GM19193 (cell line): ENCODE data around the gene COL3A1.

Source experiments
- POLR2A ChIP-seq: IDR thresholded peaks from 4 replicates; pipeline ENCODE4 v1.6.1; 2011; ENCODE audit not compliant: insufficient read depth, insufficient read length; ENCODE audit errors: extremely low read depth

Gene COL3A1

DNA sequence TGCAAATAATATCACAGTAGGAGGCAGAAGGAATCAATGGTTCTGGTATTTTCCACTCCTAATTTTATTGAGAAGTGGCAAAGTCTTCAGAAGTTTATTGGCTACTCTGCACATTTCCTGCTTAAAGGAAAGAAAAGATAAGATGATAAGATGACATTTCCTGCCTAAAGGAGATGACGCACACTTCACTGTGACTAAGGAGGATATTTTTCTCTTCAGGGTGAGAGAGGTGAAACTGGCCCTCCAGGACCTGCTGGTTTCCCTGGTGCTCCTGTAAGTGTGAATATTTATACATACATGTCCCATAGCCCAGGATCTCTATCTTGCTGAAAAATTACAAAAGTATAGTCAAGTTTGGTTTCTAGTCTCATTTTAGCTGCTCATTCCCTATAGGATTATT is 27.9 kb downstream of the COL3A1 start:
- no peak for TF ChIP-seq POLR2A

DNA sequence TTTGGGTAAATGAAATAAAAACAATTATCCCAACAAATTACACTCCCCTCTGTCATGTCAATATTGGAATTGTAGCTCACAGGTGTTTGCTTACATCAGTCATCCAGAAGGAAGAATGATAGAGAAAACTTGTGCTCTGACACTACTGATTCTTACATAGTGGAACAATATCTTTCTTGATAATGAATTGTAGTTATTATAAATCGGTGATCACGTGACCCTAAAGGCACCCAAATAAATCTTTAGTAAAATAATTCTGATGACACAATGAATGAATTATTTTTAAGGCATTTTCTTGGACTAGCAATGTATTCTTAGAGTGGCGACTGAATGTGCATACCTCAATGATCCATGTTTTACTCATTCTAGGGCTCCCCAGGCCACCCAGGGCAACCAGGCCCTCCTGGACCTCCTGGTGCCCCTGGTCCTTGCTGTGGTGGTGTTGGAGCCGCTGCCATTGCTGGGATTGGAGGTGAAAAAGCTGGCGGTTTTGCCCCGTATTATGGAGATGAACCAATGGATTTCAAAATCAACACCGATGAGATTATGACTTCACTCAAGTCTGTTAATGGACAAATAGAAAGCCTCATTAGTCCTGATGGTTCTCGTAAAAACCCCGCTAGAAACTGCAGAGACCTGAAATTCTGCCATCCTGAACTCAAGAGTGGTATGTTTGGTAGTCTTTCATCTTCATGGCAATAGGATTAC is 34.5 kb downstream of the COL3A1 start:
- TF ChIP-seq POLR2A: no peak

DNA sequence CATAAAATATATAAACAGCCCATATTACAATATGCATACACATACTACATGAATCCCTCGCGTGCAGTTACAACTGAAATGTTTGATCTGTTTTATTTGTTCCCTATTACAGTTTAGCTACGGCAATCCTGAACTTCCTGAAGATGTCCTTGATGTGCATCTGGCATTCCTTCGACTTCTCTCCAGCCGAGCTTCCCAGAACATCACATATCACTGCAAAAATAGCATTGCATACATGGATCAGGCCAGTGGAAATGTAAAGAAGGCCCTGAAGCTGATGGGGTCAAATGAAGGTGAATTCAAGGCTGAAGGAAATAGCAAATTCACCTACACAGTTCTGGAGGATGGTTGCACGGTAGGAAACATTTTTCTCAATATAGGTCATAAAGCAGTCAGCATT is 36.4 kb downstream of the COL3A1 start:
- TF ChIP-seq POLR2A: no peak

DNA sequence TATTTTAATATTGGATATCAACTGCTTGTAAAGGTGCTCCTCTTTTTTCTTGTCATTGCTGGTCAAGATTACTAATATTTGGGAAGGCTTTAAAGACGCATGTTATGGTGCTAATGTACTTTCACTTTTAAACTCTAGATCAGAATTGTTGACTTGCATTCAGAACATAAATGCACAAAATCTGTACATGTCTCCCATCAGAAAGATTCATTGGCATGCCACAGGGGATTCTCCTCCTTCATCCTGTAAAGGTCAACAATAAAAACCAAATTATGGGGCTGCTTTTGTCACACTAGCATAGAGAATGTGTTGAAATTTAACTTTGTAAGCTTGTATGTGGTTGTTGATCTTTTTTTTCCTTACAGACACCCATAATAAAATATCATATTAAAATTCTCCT is 38.2 kb downstream of the COL3A1 start:
- TF ChIP-seq POLR2A: no peak

DNA sequence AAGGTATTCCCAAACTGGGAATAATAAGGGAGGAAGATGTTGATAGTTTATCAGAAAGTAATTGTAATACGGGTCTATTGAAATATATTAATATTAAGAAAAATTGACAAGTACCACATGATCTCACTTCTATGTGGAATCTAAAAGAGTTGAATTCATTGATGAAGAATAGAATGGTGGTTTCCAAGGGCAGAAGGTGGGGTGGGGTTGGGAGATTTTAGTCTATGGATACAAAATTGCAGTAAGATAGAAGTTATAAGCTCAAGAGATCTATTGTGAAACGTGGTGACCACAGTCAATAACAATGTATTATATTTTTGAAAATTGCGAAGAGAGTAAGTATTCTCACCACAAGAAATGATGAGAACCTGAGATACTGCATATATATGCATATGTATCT is 38.9 kb downstream of the COL3A1 start:
- TF ChIP-seq POLR2A: no peak

DNA sequence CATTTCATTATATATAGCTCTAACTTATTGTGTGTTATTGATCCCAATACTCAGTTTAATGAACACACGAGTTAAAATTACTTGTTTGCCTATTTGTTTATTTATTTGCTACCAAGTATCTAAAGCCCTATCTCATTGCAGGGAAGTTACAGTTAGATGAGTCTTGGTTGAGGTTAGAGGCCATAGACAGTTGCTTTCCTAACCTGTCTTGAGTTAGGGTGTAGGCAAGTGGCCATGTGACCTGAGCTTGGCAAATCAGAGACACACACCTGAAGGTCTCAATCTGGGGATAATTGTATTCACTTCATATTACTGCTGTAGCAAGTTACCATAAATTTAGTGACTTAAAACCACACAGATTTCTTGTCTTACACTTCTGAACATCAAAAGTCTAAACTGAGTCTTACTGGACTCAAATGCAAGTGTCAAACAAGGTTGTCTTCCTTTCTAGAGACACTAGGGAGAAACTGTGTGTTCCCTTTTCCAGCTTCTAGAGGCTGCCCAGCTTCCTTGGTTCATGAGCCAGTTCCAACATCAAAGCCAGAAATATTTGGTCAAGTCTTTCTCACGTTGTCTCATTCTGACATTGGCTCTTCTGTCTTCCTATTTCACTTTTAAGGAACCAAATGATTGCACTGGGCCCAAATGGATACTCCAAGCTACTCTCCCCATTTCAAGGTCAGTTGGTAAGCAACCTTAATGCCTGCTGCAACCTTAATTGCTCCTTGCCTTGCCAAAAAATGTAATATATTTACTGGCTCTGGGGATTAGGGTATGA is 39.7 kb downstream of the COL3A1 start:
- TF ChIP-seq POLR2A: no peak

DNA sequence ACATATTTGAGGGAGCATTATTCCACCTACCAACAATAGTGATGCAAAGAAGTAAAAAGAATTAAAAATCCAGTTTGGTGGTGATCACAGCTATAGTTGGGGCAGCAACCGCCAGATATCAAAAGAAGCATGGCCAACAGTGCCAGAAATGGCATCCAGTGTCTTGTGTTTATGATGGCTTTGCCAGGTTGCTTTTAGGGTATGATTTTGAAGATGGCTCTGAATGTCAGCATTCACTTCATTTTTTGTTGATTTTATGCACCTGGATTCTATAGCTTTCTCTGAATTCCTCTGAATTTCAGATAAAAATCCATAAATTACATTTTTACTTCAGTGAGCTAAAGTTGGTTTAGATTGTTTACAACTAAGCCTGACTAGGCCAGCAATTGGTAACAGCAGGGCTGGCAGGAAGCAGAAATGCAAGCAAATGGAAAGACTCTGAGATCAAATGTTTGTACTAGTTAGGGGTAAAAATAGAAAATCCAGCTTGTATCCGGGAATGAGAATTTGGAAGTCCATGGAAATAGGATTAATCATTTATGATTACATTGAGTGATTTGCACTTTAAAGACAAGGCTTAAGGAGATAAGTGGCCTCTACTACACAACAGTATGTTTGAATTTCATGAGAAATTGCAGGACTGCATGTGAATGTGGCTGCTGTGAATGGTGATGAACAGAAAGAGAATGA is 40.4 kb downstream of the COL3A1 start:
- no peak for TF ChIP-seq POLR2A

DNA sequence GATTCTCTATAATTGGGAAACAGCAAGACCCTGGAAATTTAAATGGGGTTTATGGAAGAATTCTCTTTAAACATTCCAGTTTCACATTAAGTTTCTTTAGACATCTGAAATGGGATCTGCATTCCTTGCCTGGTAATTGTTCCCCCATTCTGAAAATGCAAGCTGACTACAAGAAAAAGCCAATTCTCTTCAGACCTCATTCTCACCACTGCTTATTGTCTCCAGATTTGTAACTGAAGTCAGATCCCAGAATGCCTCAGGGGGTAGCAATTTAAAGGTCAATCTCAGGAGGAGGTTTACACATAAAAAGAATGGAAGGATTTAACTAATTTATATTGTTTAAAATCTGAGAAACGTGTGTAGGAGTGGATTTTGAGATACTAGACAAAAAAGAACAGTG is 41.2 kb downstream of the COL3A1 start:
- no peak for TF ChIP-seq POLR2A

DNA sequence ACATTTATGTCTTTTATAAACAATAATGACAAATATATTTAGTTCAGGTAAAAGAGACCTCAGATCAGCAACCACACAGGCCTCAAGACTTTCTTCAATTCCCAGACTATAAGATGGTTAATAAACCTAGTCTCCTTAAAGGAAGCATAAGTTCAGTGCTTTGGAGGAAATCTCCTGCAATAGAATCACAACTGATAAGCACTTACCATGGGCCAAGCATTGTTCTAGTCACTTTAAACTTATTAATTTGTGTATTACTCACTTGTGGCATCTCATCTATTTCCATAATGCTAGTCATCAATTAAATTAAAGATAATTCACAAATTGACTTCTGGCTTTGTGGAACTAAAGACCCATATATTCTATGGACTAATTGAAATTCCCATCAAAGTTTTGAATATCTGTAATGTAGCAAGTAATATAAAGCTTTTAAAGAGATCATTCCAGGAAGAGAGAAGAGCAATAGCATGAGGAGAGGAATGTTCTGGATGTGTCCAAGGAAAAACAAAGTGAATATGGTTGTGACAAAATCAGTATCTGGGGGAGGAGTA is 42.2 kb downstream of the COL3A1 start:
- TF ChIP-seq POLR2A: no peak

DNA sequence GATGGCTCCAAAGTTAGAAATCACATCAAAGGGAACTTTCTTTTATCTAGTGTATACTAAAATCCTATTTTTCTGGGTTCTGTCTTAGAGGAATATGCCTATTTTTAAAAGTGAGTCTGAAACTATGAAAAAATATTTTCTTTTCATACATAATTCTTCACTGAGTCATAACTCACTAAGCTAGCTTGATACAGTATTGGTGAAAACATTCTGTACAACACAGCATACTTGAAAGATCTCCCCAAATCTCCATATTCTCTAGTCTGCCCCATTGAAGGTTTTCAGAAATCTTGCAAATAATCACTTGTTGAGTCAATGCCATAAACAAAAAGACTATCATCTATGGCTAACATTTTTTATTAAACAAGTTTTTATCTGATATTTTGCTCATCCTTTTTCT is 44.5 kb downstream of the COL3A1 start:
- TF ChIP-seq POLR2A: no peak

DNA sequence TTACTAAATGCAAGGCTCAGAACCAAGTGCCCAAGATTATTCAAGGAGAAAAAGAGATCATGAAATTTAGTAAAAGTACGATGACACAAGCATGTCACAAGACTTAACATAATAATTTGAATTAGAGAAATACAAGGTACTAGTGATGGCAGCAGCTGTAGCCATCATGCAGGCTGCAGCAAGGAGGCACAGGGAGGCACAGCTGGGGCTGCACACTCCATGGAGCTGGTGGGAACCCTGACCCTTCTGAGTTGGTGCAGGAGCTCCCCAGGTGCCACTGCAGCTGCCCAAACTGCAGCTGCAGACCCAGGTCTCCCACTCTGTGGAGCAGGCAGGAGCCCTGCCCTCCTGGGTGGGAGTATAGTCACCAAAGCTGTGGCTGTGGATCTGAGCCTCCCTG is 46.0 kb downstream of the COL3A1 start:
- TF ChIP-seq POLR2A: no peak

DNA sequence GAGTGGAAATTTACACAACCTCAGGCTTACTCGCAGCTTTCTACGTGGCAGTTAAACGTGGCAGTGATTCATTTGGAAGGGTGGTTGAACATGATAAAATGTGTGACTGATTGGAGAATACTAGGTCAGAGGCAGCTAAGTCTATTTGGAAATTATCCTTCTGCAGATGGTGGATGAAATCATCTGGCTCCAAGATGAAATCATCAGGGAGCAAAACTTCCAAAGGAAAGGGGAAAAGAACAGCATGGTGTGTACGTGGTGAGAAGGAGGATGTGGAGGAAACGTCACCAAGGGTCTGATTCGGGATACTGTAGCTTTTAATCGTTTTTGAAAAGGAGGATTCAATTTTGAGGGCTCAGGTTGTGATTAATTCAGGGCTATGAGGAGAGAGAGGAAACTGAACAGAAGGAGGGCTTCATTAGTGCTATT is 47.9 kb downstream of the COL3A1 start:
- TF ChIP-seq POLR2A: no peak

DNA sequence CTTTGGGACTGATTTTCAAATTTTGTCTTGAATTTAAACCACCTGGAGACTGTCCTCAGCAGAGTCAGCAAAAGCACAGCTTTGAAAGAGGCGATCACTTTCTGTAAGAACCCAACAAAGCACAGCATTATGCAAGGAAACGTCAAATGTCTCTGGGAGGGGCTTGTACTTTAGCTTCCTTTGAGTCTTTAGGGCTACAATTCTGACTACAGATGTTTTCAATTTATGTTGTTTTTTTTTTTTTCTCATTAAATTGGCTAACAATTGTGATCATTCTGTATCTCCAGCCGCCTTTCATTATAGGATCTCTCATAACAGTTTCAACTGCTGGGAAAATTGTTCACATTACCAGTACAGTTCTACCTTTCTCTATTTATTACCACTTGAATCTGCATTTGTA is 48.3 kb downstream of the COL3A1 start:
- TF ChIP-seq POLR2A: no peak

DNA sequence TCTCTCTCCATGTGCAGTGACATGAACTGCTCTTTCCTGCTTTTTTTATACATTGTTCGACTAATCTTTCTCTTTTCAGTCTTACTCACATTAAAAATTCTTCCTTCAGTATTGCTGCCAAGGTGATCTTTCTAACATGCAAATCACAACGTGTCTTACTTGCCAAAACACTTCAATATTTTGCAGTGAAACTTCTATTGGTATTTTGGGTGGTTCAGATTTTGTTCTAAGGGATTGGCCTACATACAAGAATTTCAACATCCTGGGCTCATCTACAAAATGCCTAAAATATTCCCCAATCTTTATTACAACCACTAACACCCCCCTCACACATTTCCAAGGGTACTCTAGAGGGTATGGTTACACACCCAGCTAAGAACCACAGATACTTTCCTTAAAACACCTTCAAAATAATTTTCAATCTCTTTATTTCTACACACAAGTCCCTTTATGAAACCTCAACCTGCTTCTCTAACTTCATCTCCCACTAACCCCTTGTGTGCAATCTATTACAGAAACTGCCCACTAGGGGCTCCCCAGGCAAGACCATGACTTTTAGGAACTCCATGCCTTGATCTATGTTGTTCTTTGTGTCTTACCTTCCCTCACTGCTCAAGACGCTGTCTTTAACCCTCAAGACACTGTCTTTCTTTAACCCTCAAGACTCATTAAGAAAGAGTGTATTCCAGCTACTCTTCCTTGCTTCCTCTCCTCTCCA is 50.9 kb downstream of the COL3A1 start:
- TF ChIP-seq POLR2A: no peak

DNA sequence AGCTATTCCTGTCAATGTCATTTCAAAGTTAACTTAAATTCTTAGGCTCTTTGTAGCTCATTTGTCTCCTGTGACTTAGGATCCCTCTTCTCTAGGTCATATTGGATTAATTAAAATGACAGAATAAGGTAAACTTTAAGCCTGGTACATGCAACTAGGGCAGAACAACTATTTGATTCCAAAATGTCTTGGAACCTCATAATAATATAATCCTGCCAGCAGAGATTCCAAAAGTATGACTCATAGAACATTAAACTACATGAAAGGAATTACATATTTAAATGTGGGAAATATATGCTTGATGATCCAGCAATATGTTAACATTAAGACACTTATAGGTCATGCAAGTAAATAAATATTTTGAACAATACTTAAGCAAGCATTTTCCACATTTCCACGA is 63.3 kb downstream of the COL3A1 start:
- TF ChIP-seq POLR2A: no peak
